Kasumi-1 (cell line): ENCODE results near the gene TAF11L10.
"Not testable (repeated sequence)": the region's sequence is repeated elsewhere in the genome, so short reads cannot be mapped to it uniquely, and the experiment has no call there.

Experiments used
- DNase-seq, 2 experiments: peaks; one replicate each; lab custom pipeline; 2025; lab: John Stamatoyannopoulos, UW

Gene TAF11L10

GRCh38 chr5:17597728-17598127, at the start of gene TAF11L10:
TSS of gene TAF11L10 (minus strand) at chr5:17597828.
- not testable (repeated sequence) for DNase-seq

GRCh38 chr5:17634160-17634559, 36.5 kb upstream of the TAF11L10 start, which contains the start of gene TAF11L14:
TSS of gene TAF11L14 (plus strand) at chr5:17634460.
- no peak for DNase-seq

GRCh38 chr5:17631788-17632187, 34.2 kb upstream of the TAF11L10 start, which contains the start of gene TAF11L13:
TSS of gene TAF11L13 (plus strand) at chr5:17632088.
- DNase-seq: not testable (repeated sequence)

GRCh38 chr5:17625686-17626085, 28.1 kb upstream of the TAF11L10 start:
- DNase-seq: no peak

- no peak for DNase-seq
Measured at GRCh38 chr5:17620627-17621026, 23.0 kb upstream of the TAF11L10 start.

- DNase-seq: no peak
Measured at GRCh38 chr5:17619354-17619753, 21.7 kb upstream of the TAF11L10 start.

- DNase-seq: no peak
Measured at GRCh38 chr5:17614872-17615605, 17.4 kb upstream of the TAF11L10 start.

- not testable (repeated sequence) for DNase-seq
Measured at GRCh38 chr5:17610092-17610491, 12.5 kb upstream of the TAF11L10 start, which contains the start of gene TAF11L12. TSS of gene TAF11L12 (plus strand) at chr5:17610392.

- not testable (repeated sequence) for DNase-seq
Measured at GRCh38 chr5:17607461-17607860, 9.8 kb upstream of the TAF11L10 start.

GRCh38 chr5:17604951-17605350, 7.3 kb upstream of the TAF11L10 start:
- no peak for DNase-seq

GRCh38 chr5:17603880-17604279, 6.3 kb upstream of the TAF11L10 start, which contains the start of gene TAF11L11:
TSS of gene TAF11L11 (plus strand) at chr5:17604183.
- not testable (repeated sequence) for DNase-seq

GRCh38 chr5:17594255-17594654, 3.4 kb downstream of the TAF11L10 start, which contains the start of gene TAF11L9:
TSS of gene TAF11L9 (minus strand) at chr5:17594394.
- DNase-seq: not testable (repeated sequence)

GRCh38 chr5:17590860-17591259, 6.8 kb downstream of the TAF11L10 start, which contains the start of gene TAF11L8:
TSS of gene TAF11L8 (minus strand) at chr5:17590960.
- DNase-seq: not testable (repeated sequence)

GRCh38 chr5:17585658-17586057, 12.0 kb downstream of the TAF11L10 start, which contains the start of gene TAF11L7:
TSS of gene TAF11L7 (minus strand) at chr5:17585758.
- DNase-seq: not testable (repeated sequence)
